HL-60 (cell line): ENCODE results near the gene NEGR1.

Source experiments
- DNase-seq, 2 experiments: peaks; one replicate each; pipeline ENCODE4 v3.0.0-alpha.2; 2010 to 2020; ENCODE audit warnings: low read depth in 1 of 2, low spot score in 1 of 2
- H3K27ac ChIP-seq: fragments of 250-450 bp; sonication (Bioruptor Pico); replicated peaks from 2 replicates; pipeline ENCODE4 v1.5.1; 2020; ENCODE audit warnings: mild to moderate bottlenecking, moderate library complexity
- H3K27me3 ChIP-seq: fragments of 250-450 bp; sonication (Bioruptor Pico); 2 replicates; pipeline ENCODE4 v1.5.1; 2021; ENCODE audit warnings: mild to moderate bottlenecking, moderate library complexity; ENCODE audit not compliant: insufficient read depth, poor library complexity, severe bottlenecking
- H3K4me3 ChIP-seq: replicated peaks from 2 replicates; pipeline ENCODE4 v1.5.1; 2011; ENCODE audit warnings: mild to moderate bottlenecking, control low read depth, low read length; ENCODE audit not compliant: insufficient read depth
- CTCF ChIP-seq: IDR thresholded peaks from one replicate; pipeline ENCODE4 v1.5.1; 2011; ENCODE audit warnings: low read length, control low read depth, inconsistent platforms; ENCODE audit not compliant: insufficient read depth
- GABPA ChIP-seq: IDR thresholded peaks from 2 replicates; pipeline ENCODE4 v1.6.1; 2012; ENCODE audit warnings: low read depth
- POLR2AphosphoS5 ChIP-seq: IDR thresholded peaks from 2 replicates; pipeline ENCODE4 v1.6.1; 2012; ENCODE audit warnings: low read depth
- REST ChIP-seq: IDR thresholded peaks from 2 replicates; pipeline ENCODE4 v1.6.1; 2012; ENCODE audit warnings: low read depth; ENCODE audit not compliant: insufficient replicate concordance
- SPI1 ChIP-seq: IDR thresholded peaks from 2 replicates; pipeline ENCODE4 v1.6.1; 2012; ENCODE audit warnings: low read depth, mild to moderate bottlenecking, borderline replicate concordance

NEGR1 gene

GRCh38 chr1:71464016-71464415, 818.3 kb downstream of the NEGR1 start:
- no peak for DNase-seq
- H3K27me3 ChIP-seq = no peaks in the 10 kb centered on the region
- TF ChIP-seq POLR2AphosphoS5 = no peak
- no peak for TF ChIP-seq GABPA
- no peak for TF ChIP-seq CTCF
- no peak for TF ChIP-seq REST
- TF ChIP-seq SPI1 = no peak
- no peak overlapping the region for H3K4me3 ChIP-seq
- H3K27ac ChIP-seq = no peak overlapping the region

GRCh38 chr1:71463144-71463543, 819.2 kb downstream of the NEGR1 start:
- Histone ChIP-seq H3K27ac (no peak overlapping the region), H3K27me3 (no peaks in the 10 kb centered on the region), H3K4me3 (no peak overlapping the region)
- TF ChIP-seq CTCF (no peak), SPI1 (no peak), REST (no peak), GABPA (no peak), POLR2AphosphoS5 (no peak)
- DNase-seq = no peak

- TF ChIP-seq POLR2AphosphoS5 = no peak
- no peak for TF ChIP-seq CTCF
- TF ChIP-seq SPI1 = no peak
- TF ChIP-seq REST = no peak
- no peak overlapping the region for H3K27ac ChIP-seq
- H3K27me3 ChIP-seq = no peaks in the 10 kb centered on the region
- DNase-seq = no peak
- no peak overlapping the region for H3K4me3 ChIP-seq
Observed at GRCh38 chr1:71462247-71462646, 820.1 kb downstream of the NEGR1 start.
